Measurements from ENCODE around the gene WDR12. TPM values are rescaled to one million over a fixed set of nuclear protein-coding genes. Genes with fewer than 3 reads are reported as not detected.

Gene WDR12
- total and polyA plus RNA-seq, 2 of the 4 experiments (the other 2 are of a cell fraction), result 8.6 to 17.0 TPM

DNA sequence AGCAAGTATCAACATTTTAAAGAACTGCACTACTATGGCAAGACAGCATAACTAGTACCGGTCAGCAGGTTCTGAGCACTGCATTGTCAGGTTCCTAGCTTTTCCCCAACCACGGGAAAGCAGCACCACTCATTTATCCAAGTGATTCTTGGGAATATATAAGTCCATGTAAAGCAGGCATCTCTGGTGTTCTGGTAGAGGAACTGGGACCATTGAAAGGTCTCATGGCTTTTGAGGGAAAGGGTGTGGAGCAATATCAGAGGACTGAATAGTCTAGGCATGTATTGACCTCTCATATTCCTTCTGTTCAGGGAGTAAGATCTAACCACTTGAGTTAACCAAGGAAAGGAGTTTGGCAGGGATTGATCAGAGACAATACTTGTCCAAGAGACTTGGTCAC is 33.8 kb downstream of the WDR12 start:
- DNase-seq (no peak), ATAC-seq (ENCODE audit: low read depth) (no peak)
- POLR2A ChIA-PET (ENCODE audit: unreplicated experiment), result no interaction called here
- H2BK5ac ChIP-seq (ENCODE audit: low read depth, low read length, poor library complexity, severe bottlenecking), result no peak overlapping the region
- no peaks in the 10 kb centered on the region for H4K20me1 ChIP-seq (ENCODE audit: insufficient read depth, low read length)
- no peak overlapping the region for H3K56ac ChIP-seq (ENCODE audit: extremely low read depth, insufficient read depth, low read length)
- H3K4me1 ChIP-seq (ENCODE audit: control insufficient read depth, insufficient read depth, low read length), result no peaks in the 10 kb centered on the region
- H2AK9ac ChIP-seq (replicated peaks; ENCODE audit: low read depth, low read length, poor library complexity), result no peak overlapping the region
- H2BK15ac ChIP-seq (ENCODE audit: low read depth, low read length), result no peak overlapping the region
- no peak overlapping the region for H3K4ac ChIP-seq (ENCODE audit: low read depth, low read length)
- intact Hi-C loops (cut with micrococcal nuclease), result no loop called here
- H3K27ac ChIP-seq (ENCODE audit: insufficient read depth, low read length), result no peak overlapping the region
- H4K5ac ChIP-seq (ENCODE audit: low read depth, low read length), result no peak overlapping the region
- H3K9me3 ChIP-seq (ENCODE audit: control insufficient read depth, insufficient read depth, low read length), result no peaks in the 10 kb centered on the region
- H3K79me1 ChIP-seq (ENCODE audit: low read depth in 1 of 2, low read length in 2 of 2), result no peaks in the 10 kb centered on the region
- H2AK5ac ChIP-seq (ENCODE audit: low read depth, low read length), result no peak overlapping the region
- WGBS, 2 experiments (ENCODE audit: extremely low coverage in 2 of 2, insufficient read length in 1 of 2), result no CpG with 5 or more reads among the region's 2 CpGs
- TF ChIP-seq, protein P1, sequence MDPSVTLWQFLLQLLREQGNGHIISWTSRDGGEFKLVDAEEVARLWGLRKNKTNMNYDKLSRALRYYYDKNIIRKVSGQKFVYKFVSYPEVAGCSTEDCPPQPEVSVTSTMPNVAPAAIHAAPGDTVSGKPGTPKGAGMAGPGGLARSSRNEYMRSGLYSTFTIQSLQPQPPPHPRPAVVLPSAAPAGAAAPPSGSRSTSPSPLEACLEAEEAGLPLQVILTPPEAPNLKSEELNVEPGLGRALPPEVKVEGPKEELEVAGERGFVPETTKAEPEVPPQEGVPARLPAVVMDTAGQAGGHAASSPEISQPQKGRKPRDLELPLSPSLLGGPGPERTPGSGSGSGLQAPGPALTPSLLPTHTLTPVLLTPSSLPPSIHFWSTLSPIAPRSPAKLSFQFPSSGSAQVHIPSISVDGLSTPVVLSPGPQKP (IDR thresholded peaks at IDR 0.05; ENCODE audit: borderline replicate concordance, low read depth, low read length), result no peak
- TF ChIP-seq RFX5 (IDR thresholded peaks at IDR 0.05; ENCODE audit: low read depth, low read length), result no peak
- TF ChIP-seq BHLHE40 (IDR thresholded peaks at IDR 0.05; ENCODE audit: low read depth, low read length), result no peak
- no peak for TF ChIP-seq FOS (IDR thresholded peaks at IDR 0.05; ENCODE audit: low read depth, low read length)
- no peak for TF ChIP-seq MXI1 (IDR thresholded peaks at IDR 0.05; ENCODE audit: borderline replicate concordance, low read depth, low read length)
- TF ChIP-seq CHD1 (IDR thresholded peaks at IDR 0.05; ENCODE audit: low read depth, low read length), result no peak
- no peak for TF ChIP-seq SMC3 (IDR thresholded peaks at IDR 0.05; ENCODE audit: low read depth, low read length)
- no peak for TF ChIP-seq RCOR1 (IDR thresholded peaks at IDR 0.05; ENCODE audit: insufficient replicate concordance, low read length)
- TF ChIP-seq POLR2A (IDR thresholded peaks at IDR 0.05; ENCODE audit: low read depth, low read length), result no peak
- TF ChIP-seq CEBPB (IDR thresholded peaks at IDR 0.05; ENCODE audit: low read depth, low read length), result no peak
- TF ChIP-seq NFE2L2 (IDR thresholded peaks at IDR 0.05; ENCODE audit: low read depth, low read length), result no peak
- TF ChIP-seq RAD21 (IDR thresholded peaks at IDR 0.05; ENCODE audit: low read length), result no peak
- TF ChIP-seq MAFK (IDR thresholded peaks at IDR 0.05; ENCODE audit: low read depth, low read length), result no peak
- H2AFZ ChIP-seq (replicated peaks; ENCODE audit: low read length, poor library complexity), result no peak overlapping the region
- H3K23ac ChIP-seq (ENCODE audit: low read depth, low read length), result no peak overlapping the region
- H3K18ac ChIP-seq (ENCODE audit: low read depth, low read length), result no peak overlapping the region
- BruUV-seq (replicated peaks), result no TSS peak
- H2BK20ac ChIP-seq (ENCODE audit: low read depth, low read length), result no peak overlapping the region
- peaks cover 9% of the 10 kb centered on the region; the same call in 1 of the 2 replicates for H3K36me3 ChIP-seq (ENCODE audit: control insufficient read depth, insufficient read depth, low read length)
- no peak overlapping the region for H3K9ac ChIP-seq (ENCODE audit: low read depth, low read length)
- H3K9me1 ChIP-seq (ENCODE audit: insufficient read depth, low read length), result no peaks in the 10 kb centered on the region
- in situ Hi-C loops (cut with MboI; ENCODE audit: low sequenced_read_pairs), result loop anchor here (10.0 kb wide), 1 partner anchor 283 kb away; no protein-coding TSS in a partner anchor
- no peak overlapping the region for H4K91ac ChIP-seq (ENCODE audit: insufficient read depth, low read depth, low read length)
- H2BK120ac ChIP-seq (ENCODE audit: low read depth, low read length), result no peak overlapping the region
- no peak overlapping the region for H3K4me2 ChIP-seq (ENCODE audit: low read depth, low read length)
- CTCF ChIA-PET, result no interaction called here
- no peaks in the 10 kb centered on the region for H3K27me3 ChIP-seq (ENCODE audit: control insufficient read depth, insufficient read depth, low read length)
- no peak overlapping the region for H4K8ac ChIP-seq (ENCODE audit: low read depth in 2 of 2, low read length in 2 of 2)
- dilution Hi-C loops (cut with HindIII; ENCODE audit: low sequenced_read_pairs, unreplicated experiment), result no loop called here
- H3K14ac ChIP-seq (replicated peaks; ENCODE audit: low read depth, low read length), result no peak overlapping the region
- H3K4me3 ChIP-seq (ENCODE audit: insufficient read depth, low read depth, low read length), result no peak overlapping the region
